Mucosa of stomach (tissue), 1 donor: ENCODE measurements around the gene FEZ2.

Experiments
- H3K27me3 ChIP-seq: one replicate; pipeline ENCODE4 v1.7.0; 2013; ENCODE audit warnings: mild to moderate bottlenecking, low read length; ENCODE audit not compliant: control insufficient read depth, insufficient read depth
- H3K36me3 ChIP-seq: one replicate; pipeline ENCODE4 v1.7.0; 2013; ENCODE audit warnings: low read length; ENCODE audit not compliant: control insufficient read depth, insufficient read depth
- H3K4me1 ChIP-seq: one replicate; pipeline ENCODE4 v1.7.0; 2013; ENCODE audit warnings: mild to moderate bottlenecking, low read length; ENCODE audit not compliant: control insufficient read depth, insufficient read depth
- H3K4me3 ChIP-seq: one replicate; pipeline ENCODE4 v1.7.0; 2013; ENCODE audit warnings: low read length
- H3K9ac ChIP-seq: one replicate; pipeline ENCODE4 v1.7.0; 2013; ENCODE audit warnings: mild to moderate bottlenecking, low read length, moderate library complexity
- H3K9me3 ChIP-seq: one replicate; pipeline ENCODE4 v1.7.0; 2013; ENCODE audit warnings: mild to moderate bottlenecking, low read length, moderate library complexity; ENCODE audit not compliant: control insufficient read depth
- donor health status: Pancreatic carcinoma.

The FEZ2 gene

GRCh38 chr2:36512705-36513104, 85.3 kb downstream of the FEZ2 start:
- no peak overlapping the region for H3K4me3 ChIP-seq
- no peaks in the 10 kb centered on the region for H3K27me3 ChIP-seq
- H3K4me1 ChIP-seq = no peaks in the 10 kb centered on the region
- no peaks in the 10 kb centered on the region for H3K36me3 ChIP-seq
- H3K9ac ChIP-seq = no peak overlapping the region
- H3K9me3 ChIP-seq = no peaks in the 10 kb centered on the region

GRCh38 chr2:36511858-36512603, 85.9 kb downstream of the FEZ2 start:
- Histone ChIP-seq H3K9me3 (no peaks in the 10 kb centered on the region), H3K4me3 (no peak overlapping the region), H3K9ac (no peak overlapping the region), H3K36me3 (no peaks in the 10 kb centered on the region), H3K27me3 (no peaks in the 10 kb centered on the region), H3K4me1 (no peaks in the 10 kb centered on the region)

- peaks cover 5% of the 10 kb centered on the region for H3K4me1 ChIP-seq
- H3K9ac ChIP-seq = no peak overlapping the region
- no peaks in the 10 kb centered on the region for H3K27me3 ChIP-seq
- H3K36me3 ChIP-seq = no peaks in the 10 kb centered on the region
- no peak overlapping the region for H3K4me3 ChIP-seq
- no peaks in the 10 kb centered on the region for H3K9me3 ChIP-seq
Observed at GRCh38 chr2:36509075-36509474, 88.9 kb downstream of the FEZ2 start.

- Histone ChIP-seq H3K4me1 (peaks cover 5% of the 10 kb centered on the region), H3K27me3 (no peaks in the 10 kb centered on the region), H3K9me3 (no peaks in the 10 kb centered on the region), H3K36me3 (no peaks in the 10 kb centered on the region), H3K9ac (no peak overlapping the region), H3K4me3 (no peak overlapping the region)
Observed at GRCh38 chr2:36507408-36507812, 90.6 kb downstream of the FEZ2 start.
